DOHH2 (cell line): ENCODE measurements around the gene UBE2E1.

ENCODE experiments used
- H3F3A ChIP-seq: fragments of 200-600 bp; sonication (generic), shearing (Covaris generic); 2 replicates; pipeline ENCODE4 v1.6.0; 2016; ENCODE audit warnings: antibody characterized with exemption, mild to moderate bottlenecking; ENCODE audit not compliant: control insufficient read depth, insufficient read depth
- H3K27ac ChIP-seq: fragments of 200-600 bp; sonication (generic); 2 replicates; pipeline ENCODE4 v1.5.1; 2014; ENCODE audit warnings: low read depth, mild to moderate bottlenecking, low read length, moderate library complexity
- H3K27me3 ChIP-seq: fragments of 200-600 bp; sonication (generic); 2 replicates; pipeline ENCODE4 v1.6.1; 2014; ENCODE audit warnings: mild to moderate bottlenecking, low read length, mixed read lengths; ENCODE audit not compliant: control insufficient read depth
- H3K36me3 ChIP-seq: fragments of 200-600 bp; sonication (generic); 2 replicates; pipeline ENCODE4 v1.6.1; 2014; ENCODE audit warnings: mild to moderate bottlenecking, low read length, moderate library complexity, mixed read lengths; ENCODE audit not compliant: control insufficient read depth
- H3K4me1 ChIP-seq: fragments of 200-600 bp; sonication (generic); 2 replicates; pipeline ENCODE4 v1.6.1; 2014; ENCODE audit warnings: mild to moderate bottlenecking, low read length, mixed read lengths; ENCODE audit not compliant: control insufficient read depth
- H3K4me2 ChIP-seq: fragments of 200-600 bp; sonication (generic); 2 replicates; pipeline ENCODE4 v1.6.0; 2014; ENCODE audit warnings: mild to moderate bottlenecking, low read length, moderate library complexity
- H3K4me3 ChIP-seq: fragments of 200-600 bp; sonication (generic); 2 replicates; pipeline ENCODE4 v1.5.1; 2014; ENCODE audit warnings: mild to moderate bottlenecking, low read length, mixed read lengths
- H3K79me2 ChIP-seq: fragments of 200-600 bp; sonication (generic); 2 replicates; pipeline ENCODE4 v1.6.1; 2014; ENCODE audit warnings: mild to moderate bottlenecking, low read length, mixed read lengths; ENCODE audit not compliant: control insufficient read depth
- H3K9me2 ChIP-seq: fragments of 200-600 bp; sonication (generic); replicated peaks from 2 replicates; pipeline ENCODE4 v1.6.1; 2014; ENCODE audit warnings: mild to moderate bottlenecking, low read length, mixed read lengths; ENCODE audit not compliant: control insufficient read depth
- H3K9me3 ChIP-seq: fragments of 200-600 bp; sonication (generic); 2 replicates; pipeline ENCODE4 v1.6.1; 2014; ENCODE audit warnings: antibody characterized with exemption, low read length, mixed read lengths; ENCODE audit not compliant: control insufficient read depth, insufficient read depth
- H4K20me1 ChIP-seq: fragments of 200-600 bp; sonication (generic); 2 replicates; pipeline ENCODE4 v1.6.0; 2014; ENCODE audit warnings: low read depth, mild to moderate bottlenecking, antibody characterized with exemption, low read length, moderate library complexity; ENCODE audit not compliant: control insufficient read depth, insufficient read depth
- CTCF ChIP-seq: fragments of 200-600 bp; sonication (generic); IDR thresholded peaks from one replicate; pipeline ENCODE4 v1.5.1; 2014; ENCODE audit warnings: antibody characterized with exemption, mild to moderate bottlenecking, low read depth, low read length; ENCODE audit not compliant: poor library complexity, severe bottlenecking
- EZH2phosphoT487 ChIP-seq: fragments of 200-600 bp; sonication (generic); IDR thresholded peaks from 2 replicates; pipeline ENCODE4 v1.6.1; 2017; ENCODE audit warnings: borderline replicate concordance, mild to moderate bottlenecking, antibody characterized with exemption, low read length, moderate library complexity, mixed read lengths

Gene UBE2E1

GRCh38 chr3:23913873-23914743 is 108.4 kb downstream of the UBE2E1 start:
- Histone ChIP-seq H3K27ac (no peak overlapping the region), H3K27me3 (no peaks in the 10 kb centered on the region), H3K4me1 (peaks cover 36% of the 10 kb centered on the region), H4K20me1 (peaks cover 14% of the 10 kb centered on the region), H3K4me2 (peak overlapping the region; percentile 69), H3K9me3 (no peaks in the 10 kb centered on the region), H3K36me3 (peaks cover 27% of the 10 kb centered on the region), H3K9me2 (no peaks in the 10 kb centered on the region), H3F3A (peaks cover 14% of the 10 kb centered on the region), H3K79me2 (peaks cover 50% of the 10 kb centered on the region), H3K4me3 (no peak overlapping the region)
- TF ChIP-seq CTCF (no peak), EZH2phosphoT487 (no peak)

DNA sequence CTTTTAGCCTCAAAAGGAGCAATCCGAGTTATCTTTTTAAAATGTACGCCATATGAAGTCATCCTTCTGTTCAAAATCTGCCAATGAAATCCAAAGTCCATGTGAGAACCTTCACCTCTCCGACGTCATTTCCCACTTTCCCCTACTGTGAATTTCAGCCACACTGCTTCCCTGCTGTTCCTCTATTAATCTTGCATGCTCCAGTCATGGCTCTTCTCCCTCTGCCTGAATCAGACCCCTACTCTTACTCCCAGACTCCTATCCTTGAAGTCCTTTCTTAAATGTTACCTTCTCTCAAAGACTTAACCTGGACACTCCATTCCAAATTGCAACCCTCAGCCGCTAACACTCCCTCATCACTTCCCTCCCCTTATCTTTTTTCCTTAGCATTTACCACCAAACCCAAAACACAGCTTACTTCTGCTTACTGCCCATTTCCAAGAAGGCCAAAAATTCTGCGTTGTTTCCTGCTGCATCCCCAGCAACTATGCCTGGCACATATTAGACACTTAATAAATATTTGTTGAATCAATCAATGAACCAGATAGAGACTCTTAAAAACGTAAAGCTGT is 109.9 kb downstream of the UBE2E1 start:
- no peak overlapping the region for H3K27ac ChIP-seq
- peaks cover 41% of the 10 kb centered on the region for H3K4me1 ChIP-seq
- TF ChIP-seq CTCF = no peak
- TF ChIP-seq EZH2phosphoT487 = no peak
- peak overlapping the region; percentile 84 for H3K4me3 ChIP-seq
- H4K20me1 ChIP-seq = peaks cover 14% of the 10 kb centered on the region
- H3K4me2 ChIP-seq = peak overlapping the region; percentile 69
- peaks cover 50% of the 10 kb centered on the region for H3K79me2 ChIP-seq
- H3K36me3 ChIP-seq = peaks cover 39% of the 10 kb centered on the region
- no peaks in the 10 kb centered on the region for H3K9me3 ChIP-seq
- no peaks in the 10 kb centered on the region for H3K9me2 ChIP-seq
- H3F3A ChIP-seq = peaks cover 26% of the 10 kb centered on the region
- no peaks in the 10 kb centered on the region for H3K27me3 ChIP-seq

DNA sequence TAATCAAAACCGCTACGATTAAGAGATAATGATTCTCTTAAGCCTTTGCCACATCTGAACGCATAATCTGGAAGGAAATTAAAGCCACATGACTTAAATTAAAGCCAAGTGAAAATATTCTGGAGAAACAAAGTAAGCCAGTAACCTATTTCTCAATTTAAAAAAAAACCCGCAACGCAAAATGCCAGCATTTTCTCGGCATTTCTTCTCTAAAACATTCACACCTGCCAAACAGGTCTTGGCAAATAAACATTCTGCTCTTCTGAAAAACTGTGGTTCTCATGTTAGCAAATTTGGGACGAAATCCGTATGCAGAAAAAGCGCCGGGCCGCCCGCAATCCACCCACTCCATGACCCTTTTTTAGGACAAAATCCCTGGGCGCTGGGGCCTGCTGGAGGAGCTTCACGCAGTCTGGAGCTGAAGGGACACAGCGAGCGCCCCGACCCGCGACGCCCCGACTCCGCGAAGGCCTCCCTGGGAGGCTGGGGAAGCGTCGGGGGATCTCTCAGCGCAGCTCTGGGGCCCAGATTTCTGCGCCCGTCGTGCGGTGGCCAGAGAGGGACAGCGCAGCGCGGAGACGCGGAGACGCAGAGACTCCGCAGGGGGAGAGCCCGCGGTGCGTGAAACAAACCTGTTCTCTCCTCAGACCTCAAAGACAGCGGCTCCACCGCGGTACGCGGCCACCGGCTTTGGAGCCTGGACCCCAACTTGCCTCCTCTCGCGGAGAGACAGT is 110.6 kb downstream of the UBE2E1 start:
- peaks cover 50% of the 10 kb centered on the region for H3K79me2 ChIP-seq
- H3K4me3 ChIP-seq = peak overlapping the region; percentile 84
- peaks cover 14% of the 10 kb centered on the region for H4K20me1 ChIP-seq
- no peaks in the 10 kb centered on the region for H3K27me3 ChIP-seq
- H3K4me2 ChIP-seq = peak overlapping the region; percentile 69
- peaks cover 43% of the 10 kb centered on the region for H3K36me3 ChIP-seq
- H3F3A ChIP-seq = peaks cover 33% of the 10 kb centered on the region
- H3K27ac ChIP-seq = no peak overlapping the region
- H3K4me1 ChIP-seq = peaks cover 41% of the 10 kb centered on the region
- TF ChIP-seq CTCF (peak; percentile 4), EZH2phosphoT487 (no peak)
- no peaks in the 10 kb centered on the region for H3K9me2 ChIP-seq
- H3K9me3 ChIP-seq = no peaks in the 10 kb centered on the region
